Mucosa of rectum (tissue), 2 donors: Measurements from ENCODE around the gene GOLGA3.
"Not testable (repeated sequence)": the region's sequence is repeated elsewhere in the genome, so short reads cannot be mapped to it uniquely, and the experiment has no call there.

Experiments used
- H3K27ac ChIP-seq, 2 donors: one replicate each; pipeline ENCODE4 v1.7.0; 2013; ENCODE audit warnings: inconsistent platforms in 2 of 2, low read depth in 2 of 2, low read length in 2 of 2
- H3K27me3 ChIP-seq, 2 donors: one replicate each; pipeline ENCODE4 v1.7.0; 2013; ENCODE audit warnings: low read length in 2 of 2; ENCODE audit not compliant: control insufficient read depth in 2 of 2, insufficient read depth in 2 of 2
- H3K36me3 ChIP-seq, 2 donors: one replicate each; pipeline ENCODE4 v1.7.0; 2013; ENCODE audit warnings: low read length in 2 of 2; ENCODE audit not compliant: control insufficient read depth in 2 of 2, insufficient read depth in 2 of 2
- H3K4me1 ChIP-seq, 2 donors: one replicate each; pipeline ENCODE4 v1.7.0; 2013; ENCODE audit warnings: low read length in 2 of 2, mild to moderate bottlenecking in 1 of 2; ENCODE audit not compliant: control insufficient read depth in 2 of 2, insufficient read depth in 2 of 2
- H3K4me3 ChIP-seq, 2 donors: one replicate each; pipeline ENCODE4 v1.7.0; 2013; ENCODE audit warnings: low read length in 2 of 2
- H3K9ac ChIP-seq, 2 donors: one replicate each; pipeline ENCODE4 v1.7.0; 2013; ENCODE audit warnings: low read length in 2 of 2, low read depth in 1 of 2, mild to moderate bottlenecking in 1 of 2
- H3K9me3 ChIP-seq, 2 donors: one replicate each; pipeline ENCODE4 v1.7.0; 2013; ENCODE audit warnings: low read length in 2 of 2; ENCODE audit not compliant: control insufficient read depth in 2 of 2
- donor health status: healthy.
- donor health status: Normal muscosa, but diverticular disease.

GOLGA3 gene

GRCh38 chr12:132772606-132773005 lies 56.1 kb downstream of the GOLGA3 start:
- H3K9me3 ChIP-seq, result no peaks in the 10 kb centered on the region
- H3K27me3 ChIP-seq, result no peaks in the 10 kb centered on the region
- peaks cover 48 to 71% of the 10 kb centered on the region in 2 donors for H3K36me3 ChIP-seq
- peaks cover 5 to 9% of the 10 kb centered on the region in 2 donors for H3K4me1 ChIP-seq
- H3K4me3 ChIP-seq, result no peak overlapping the region
- no peak overlapping the region for H3K9ac ChIP-seq
- H3K27ac ChIP-seq, result peak overlapping the region in 1 of 2 donors; percentile 37

- Histone ChIP-seq H3K4me1 (peaks cover 5 to 9% of the 10 kb centered on the region in 2 donors), H3K9me3 (no peaks in the 10 kb centered on the region), H3K36me3 (peaks cover 36 to 58% of the 10 kb centered on the region in 2 donors), H3K9ac (no peak overlapping the region), H3K27me3 (no peaks in the 10 kb centered on the region), H3K27ac (peak overlapping the region in 1 of 2 donors; percentile 70), H3K4me3 (no peak overlapping the region)
Observed at GRCh38 chr12:132771126-132771838, 57.4 kb downstream of the GOLGA3 start.

- Histone ChIP-seq H3K27me3 (no peaks in the 10 kb centered on the region), H3K4me1 (peaks cover 2 to 14% of the 10 kb centered on the region in 2 donors), H3K9ac (no peak overlapping the region), H3K36me3 (peaks cover 0 to 14% of the 10 kb centered on the region in 2 donors), H3K9me3 (no peaks in the 10 kb centered on the region), H3K27ac (peak overlapping the region; percentile 34 to 58), H3K4me3 (no peak overlapping the region)
Observed at GRCh38 chr12:132766380-132767085, 62.1 kb downstream of the GOLGA3 start.

GRCh38 chr12:132765361-132765760 lies 63.3 kb downstream of the GOLGA3 start:
- Histone ChIP-seq H3K4me3 (no peak overlapping the region), H3K27ac (no peak overlapping the region), H3K9ac (no peak overlapping the region), H3K36me3 (peaks cover 0 to 8% of the 10 kb centered on the region in 2 donors), H3K27me3 (no peaks in the 10 kb centered on the region), H3K4me1 (peaks cover 5 to 19% of the 10 kb centered on the region in 2 donors), H3K9me3 (no peaks in the 10 kb centered on the region)

- Histone ChIP-seq H3K36me3 (peaks cover 0 to 2% of the 10 kb centered on the region in 2 donors), H3K27ac (no peak overlapping the region), H3K27me3 (no peaks in the 10 kb centered on the region), H3K4me1 (peaks cover 9 to 22% of the 10 kb centered on the region in 2 donors), H3K9ac (no peak overlapping the region), H3K9me3 (no peaks in the 10 kb centered on the region), H3K4me3 (no peak overlapping the region)
Observed at GRCh38 chr12:132764231-132764630, 64.4 kb downstream of the GOLGA3 start.

GRCh38 chr12:132761921-132762583 lies 66.6 kb downstream of the GOLGA3 start:
- Histone ChIP-seq H3K9ac (peak overlapping the region; percentile 84 to 87), H3K4me1 (peaks cover 7 to 13% of the 10 kb centered on the region in 2 donors), H3K27ac (peak overlapping the region; percentile 95 to 96), H3K36me3 (no peaks in the 10 kb centered on the region), H3K4me3 (peak overlapping the region; percentile 74 to 87), H3K9me3 (no peaks in the 10 kb centered on the region), H3K27me3 (no peaks in the 10 kb centered on the region)

- no peaks in the 10 kb centered on the region for H3K27me3 ChIP-seq
- peak within 1 kb of the TSS; percentile 84 to 87 for H3K9ac ChIP-seq
- no peaks in the 10 kb centered on the region for H3K36me3 ChIP-seq
- H3K27ac ChIP-seq, result peak within 1 kb of the TSS; percentile 95 to 96
- peak within 1 kb of the TSS; percentile 82 to 87 for H3K4me3 ChIP-seq
- no peaks in the 10 kb centered on the region for H3K9me3 ChIP-seq
- peaks cover 7 to 13% of the 10 kb centered on the region in 2 donors for H3K4me1 ChIP-seq
Observed at GRCh38 chr12:132761032-132761920, 67.4 kb downstream of the GOLGA3 start, which contains the start of gene ANKLE2. TSS of gene ANKLE2 (minus strand) at chr12:132761832. CDS start at chr12:132761798, 34 bp downstream.

GRCh38 chr12:132759359-132759758 lies 69.3 kb downstream of the GOLGA3 start:
- Histone ChIP-seq H3K27me3 (no peaks in the 10 kb centered on the region), H3K27ac (no peak overlapping the region), H3K36me3 (peaks cover 3 to 7% of the 10 kb centered on the region in 2 donors), H3K9ac (no peak overlapping the region), H3K9me3 (no peaks in the 10 kb centered on the region), H3K4me1 (peaks cover 7 to 13% of the 10 kb centered on the region in 2 donors), H3K4me3 (no peak overlapping the region)

GRCh38 chr12:132758825-132759224 lies 69.8 kb downstream of the GOLGA3 start:
- not testable (repeated sequence) for H3K9ac ChIP-seq, H3K27ac ChIP-seq, H3K4me3 ChIP-seq, H3K27me3 ChIP-seq, H3K9me3 ChIP-seq, H3K36me3 ChIP-seq
- peaks cover 7 to 13% of the 10 kb centered on the region in 2 donors for H3K4me1 ChIP-seq
